H1 (cell line): ENCODE measurements around the gene RPLP2. TPM values are rescaled to one million over a fixed set of nuclear protein-coding genes. Genes with fewer than 3 reads are reported as not detected.

Experiments used
- CTCF ChIA-PET: fragments of 300-600 bp; sonication (Branson Sonifier 250); formaldehyde crosslinking; loops from one replicate; lab custom pipeline; 2021; ENCODE audit not compliant: partially characterized antibody; lab: Charles Lee
- POLR2A ChIA-PET: fragments of 300-600 bp; sonication (Branson Sonifier 250); formaldehyde crosslinking; loops from one replicate; lab custom pipeline; 2021; ENCODE audit warnings: inconsistent platforms; ENCODE audit not compliant: partially characterized antibody; lab: Charles Lee
- DNase-seq, 2 experiments: peaks; one replicate each; pipeline versions ENCODE4 v3.0.0 to v3.0.0-alpha.2; 2010 to 2022; ENCODE audit warnings: low spot score in 2 of 2, low read depth in 1 of 2, mixed read lengths in 1 of 2
- FAIRE-seq: peaks from 2 replicates; lab custom pipeline; 2011; peaks lifted over from hg19 to GRCh38; lab: Jason Lieb, UNC
- H2AFZ ChIP-seq: 2 replicates; pipeline ENCODE4 v1.8.1; 2012; ENCODE audit warnings: low read length, inconsistent platforms
- H2AK5ac ChIP-seq: 2 replicates; pipeline ENCODE4 v1.6.1; 2013; ENCODE audit warnings: low read depth, low read length
- H2BK120ac ChIP-seq: replicated peaks from 2 replicates; pipeline ENCODE3; 2013; ENCODE audit warnings: low read depth, low read length, inconsistent platforms
- H2BK12ac ChIP-seq: 2 replicates; pipeline ENCODE4 v1.6.1; 2013; ENCODE audit warnings: low read depth, low read length
- H2BK15ac ChIP-seq: 2 replicates; pipeline ENCODE4 v1.6.1; 2013; ENCODE audit warnings: low read length
- H2BK20ac ChIP-seq: 2 replicates; pipeline ENCODE4 v1.6.1; 2013; ENCODE audit warnings: low read length
- H2BK5ac ChIP-seq: 2 replicates; pipeline ENCODE4 v1.6.1; 2013; ENCODE audit warnings: low read depth, low read length
- H3K14ac ChIP-seq: 2 replicates; pipeline ENCODE4 v1.6.1; 2013; ENCODE audit warnings: inconsistent platforms; ENCODE audit not compliant: insufficient read length
- H3K18ac ChIP-seq: 2 replicates; pipeline ENCODE4 v1.6.1; 2013; ENCODE audit warnings: low read length; ENCODE audit errors: extremely low read depth
- H3K23ac ChIP-seq: 2 replicates; pipeline ENCODE4 v1.6.1; 2013; ENCODE audit warnings: inconsistent platforms; ENCODE audit not compliant: insufficient read length
- H3K23me2 ChIP-seq: 2 replicates; pipeline ENCODE4 v1.6.1; 2013; ENCODE audit warnings: low read depth, low read length
- H3K27ac ChIP-seq: 2 replicates; pipeline ENCODE4 v1.6.1; 2011; ENCODE audit warnings: low read depth, low read length, inconsistent platforms
- H3K27me3 ChIP-seq, 4 experiments: replicated peaks in 1 of 4; 1 replicate in 1 of 4; 2 replicates in 3 of 4; pipeline versions ENCODE4 v1.6.1 to v1.8.1; 2011 to 2013; ENCODE audit warnings: low read length in 3 of 4, mild to moderate bottlenecking in 3 of 4, inconsistent platforms in 2 of 4, mixed read lengths in 2 of 4, moderate library complexity in 1 of 4; ENCODE audit not compliant: control insufficient read depth in 3 of 4, insufficient read depth in 3 of 4; ENCODE audit errors: extremely low read depth in 1 of 4
- H3K36me3 ChIP-seq, 4 experiments: 2 replicates each; pipeline versions ENCODE4 v1.6.1 to v1.8.1; 2011 to 2013; ENCODE audit warnings: mild to moderate bottlenecking in 4 of 4, low read length in 3 of 4, moderate library complexity in 2 of 4, control low read depth in 1 of 4, inconsistent platforms in 1 of 4; ENCODE audit not compliant: insufficient read depth in 4 of 4, control insufficient read depth in 2 of 4
- H3K4ac ChIP-seq: replicated peaks from 2 replicates; pipeline ENCODE3; 2013; ENCODE audit warnings: low read length, low read depth, mixed read lengths, inconsistent platforms; ENCODE audit not compliant: insufficient read length
- H3K4me1 ChIP-seq, 4 experiments: replicated peaks in 1 of 4; 1 replicate in 1 of 4; 2 replicates in 3 of 4; pipeline versions ENCODE4 v1.6.1 to v1.8.1; 2011 to 2013; ENCODE audit warnings: low read length in 3 of 4, inconsistent platforms in 2 of 4, mixed read lengths in 1 of 4; ENCODE audit not compliant: insufficient read depth in 4 of 4, control insufficient read depth in 3 of 4
- H3K4me2 ChIP-seq, 2 experiments: 2 replicates each; pipeline versions ENCODE4 v1.6.1 to v1.8.1; 2011 to 2013; ENCODE audit warnings: low read depth in 2 of 2, low read length in 2 of 2, control low read depth in 1 of 2, inconsistent platforms in 1 of 2, mild to moderate bottlenecking in 1 of 2; ENCODE audit not compliant: insufficient read depth in 1 of 2
- H3K4me3 ChIP-seq, 4 experiments: fragments of 200-600, 300-600 bp in 1 of 4; sonication (generic), shearing (Covaris generic), sonication (Bioruptor Twin) in 1 of 4; 2 replicates each; pipeline versions ENCODE4 v1.5.1 to v1.8.1; 2011 to 2016; ENCODE audit warnings: low read length in 4 of 4, low read depth in 3 of 4, control low read depth in 2 of 4, inconsistent platforms in 2 of 4, mild to moderate bottlenecking in 2 of 4, mixed read lengths in 1 of 4, moderate library complexity in 1 of 4; ENCODE audit not compliant: insufficient read depth in 2 of 4; ENCODE audit errors: extremely low read depth in 1 of 4
- H3K56ac ChIP-seq: replicated peaks from 2 replicates; pipeline ENCODE3; 2013; ENCODE audit warnings: low read depth, mild to moderate bottlenecking, mixed read lengths, low read length, inconsistent platforms; ENCODE audit not compliant: insufficient read length
- H3K79me1 ChIP-seq: 2 replicates; pipeline ENCODE4 v1.6.1; 2013; ENCODE audit warnings: low read depth, low read length, control low read depth
- H3K79me2 ChIP-seq, 2 experiments: 2 replicates each; pipeline versions ENCODE4 v1.6.1 to v1.8.1; 2012 to 2013; ENCODE audit warnings: low read length in 2 of 2, mild to moderate bottlenecking in 2 of 2, inconsistent platforms in 1 of 2; ENCODE audit not compliant: insufficient read depth in 2 of 2, control insufficient read depth in 1 of 2
- H3K9ac ChIP-seq, 4 experiments: replicated peaks in 1 of 4; 1 replicate in 1 of 4; 2 replicates in 3 of 4; pipeline versions ENCODE4 v1.6.1 to v1.8.1; 2011 to 2013; ENCODE audit warnings: low read depth in 3 of 4, low read length in 3 of 4, control low read depth in 2 of 4, mild to moderate bottlenecking in 2 of 4, moderate library complexity in 2 of 4, inconsistent platforms in 1 of 4; ENCODE audit errors: extremely low read depth in 1 of 4
- H3K9me3 ChIP-seq, 2 experiments: 2 replicates each; pipeline versions ENCODE4 v1.6.1 to v1.8.1; 2012 to 2013; ENCODE audit warnings: mild to moderate bottlenecking in 2 of 2, moderate library complexity in 2 of 2, control low read depth in 1 of 2, inconsistent platforms in 1 of 2, low read depth in 1 of 2, low read length in 1 of 2, mixed read lengths in 1 of 2; ENCODE audit not compliant: insufficient read depth in 2 of 2
- H4K20me1 ChIP-seq, 2 experiments: replicated peaks in 1 of 2; 2 replicates each; pipeline versions ENCODE3 to v1.8.1; 2011 to 2013; ENCODE audit warnings: inconsistent platforms in 2 of 2, low read length in 2 of 2, mild to moderate bottlenecking in 1 of 2; ENCODE audit not compliant: insufficient read depth in 2 of 2, control insufficient read depth in 1 of 2
- H4K5ac ChIP-seq: 2 replicates; pipeline ENCODE4 v1.6.1; 2013; ENCODE audit warnings: low read length, low read depth, mixed read lengths, inconsistent platforms; ENCODE audit not compliant: insufficient read length
- H4K8ac ChIP-seq: 2 replicates; pipeline ENCODE4 v1.8.0; 2013; ENCODE audit warnings: mild to moderate bottlenecking, moderate library complexity, low read length, inconsistent platforms; ENCODE audit not compliant: insufficient read depth; ENCODE audit errors: extremely low read depth
- H4K91ac ChIP-seq: replicated peaks from 2 replicates; pipeline ENCODE3; 2013; ENCODE audit warnings: low read length, mixed read lengths, inconsistent platforms; ENCODE audit not compliant: insufficient read length
- CBX5 ChIP-seq: fragments of 300-800, 300-1000 bp; sonication (generic); IDR thresholded peaks from 2 replicates; pipeline ENCODE4 v1.7.1; 2016; ENCODE audit warnings: antibody characterized with exemption, low read length, low read depth
- CBX8 ChIP-seq: fragments of 300-800, 300-1000 bp; sonication (generic); IDR thresholded peaks from 2 replicates; pipeline ENCODE4 v1.7.1; 2016; ENCODE audit warnings: low read depth, low read length, borderline replicate concordance
- CTBP2 ChIP-seq: IDR thresholded peaks from 2 replicates; pipeline ENCODE4 v1.7.0; 2011; ENCODE audit warnings: borderline replicate concordance, mild to moderate bottlenecking, moderate library complexity, mixed read lengths, low read length; ENCODE audit not compliant: insufficient read depth, insufficient read length
- E2F6 ChIP-seq: IDR thresholded peaks from 2 replicates; pipeline ENCODE4 v1.6.1; 2012; ENCODE audit warnings: inconsistent platforms
- JUND ChIP-seq: IDR thresholded peaks from 2 replicates; pipeline ENCODE4 v1.6.1; 2011; ENCODE audit warnings: mild to moderate bottlenecking, improper control_type of control experiment, low read length
- KDM5A ChIP-seq: fragments of 200-600 bp; IDR thresholded peaks from 2 replicates; pipeline ENCODE4 v1.7.1; 2012; ENCODE audit warnings: mild to moderate bottlenecking, low read length, inconsistent platforms, mixed read lengths
- RFX5 ChIP-seq: IDR thresholded peaks from 2 replicates; pipeline ENCODE4 v1.6.1; 2011; ENCODE audit warnings: low read depth, low read length, improper control_type of control experiment, borderline replicate concordance
- RXRA ChIP-seq: IDR thresholded peaks from 2 replicates; pipeline ENCODE4 v1.6.1; 2011; ENCODE audit warnings: low read depth, mild to moderate bottlenecking, low read length, moderate library complexity; ENCODE audit not compliant: insufficient read depth
- SAP30 ChIP-seq: fragments of 300-600 bp; sonication (generic); IDR thresholded peaks from 2 replicates; pipeline ENCODE4 v1.7.1; 2012; ENCODE audit warnings: low read length, moderate library complexity, mild to moderate bottlenecking, inconsistent platforms; ENCODE audit not compliant: insufficient read depth, insufficient replicate concordance
- USF2 ChIP-seq: IDR thresholded peaks from 2 replicates; pipeline ENCODE4 v1.6.1; 2011; ENCODE audit warnings: low read length, improper control_type of control experiment
- WGBS, 2 experiments: shearing (Covaris generic) in 1 of 2; methylation state at CpG; one replicate each; pipeline versions ENCODE4 v1.1.6 to v1.1.7; 2013 to 2015; ENCODE audit warnings: low lambda C conversion rate in 2 of 2, mixed read lengths in 2 of 2, inconsistent platforms in 1 of 2, low coverage in 1 of 2, missing lambda C conversion rate in 1 of 2; ENCODE audit not compliant: insufficient replicate concordance in 2 of 2, insufficient coverage in 1 of 2, insufficient read length in 1 of 2; ENCODE audit errors: extremely low coverage in 1 of 2, missing lambda C conversion rate in 1 of 2; 5-methylcytosine and 5-hydroxymethylcytosine counted together
- polyA plus RNA-seq, 7 experiments: library from polyadenylated mRNA; depleted of rRNA in 3 of 7; stranded (reverse) in 5 of 7; unstranded in 2 of 7; fragments of >200 nt in 5 of 7; fragments of 200-250 nt in 2 of 7; gene quantifications; 1 replicate in 5 of 7; 2 replicates in 1 of 7; 4 replicates in 1 of 7; pipeline versions ENCODE4 v1.2.1 to v1.2.3, GENCODE V29; 2011 to 2013; ENCODE audit warnings: missing spikeins in 2 of 7, mixed read lengths in 2 of 7
- total RNA-seq: library from RNA; stranded (reverse); fragmentation: NEBNext Ultra II Directional; extraction: Animal tissue kit (Norgen Biotek cat#: 25700); gene quantifications from 2 replicates; pipeline ENCODE4 v1.2.1, GENCODE V29; 2021

RPLP2 gene
- total and polyA plus RNA-seq, 2 of the 8 experiments (the other 6 are each of a cell fraction or from before 2014, with no cell fraction given), result 1,789 to 2,106 TPM

- WGBS, 2 experiments, result 93% methylated on average over 11 of the region's 11 CpGs; no CpG with 5 or more reads in 1 of the 2 experiments
- no peak overlapping the region for H3K4me2 ChIP-seq
- TF ChIP-seq RXRA (no peak), JUND (no peak), CTBP2 (no peak), USF2 (no peak), CBX5 (no peak), RFX5 (no peak), CBX8 (no peak), KDM5A (no peak), SAP30 (no peak), E2F6 (no peak)
Observed at GRCh38 chr11:846496-847098, 36.8 kb downstream of the RPLP2 start.

More at GRCh38 chr11:846496-847098, 36.8 kb downstream of the RPLP2 start:
- Histone ChIP-seq H3K9me3 (no peaks in the 10 kb centered on the region), H2BK15ac (peak overlapping the region; percentile 100), H3K14ac (no peak overlapping the region), H3K56ac (no peak overlapping the region), H3K79me1 (no peaks in the 10 kb centered on the region), H3K36me3 (no peaks in the 10 kb centered on the region), H4K91ac (no peak overlapping the region), H2AK5ac (peak overlapping the region; percentile 40; the same call in 1 of the 2 replicates), H3K27me3 (peaks cover 0 to 2% (median 0%) of the 10 kb centered on the region in 4 experiments; a peak in 4 of 7 replicates), H3K27ac (no peak overlapping the region), H3K23ac (no peak overlapping the region), H3K23me2 (peaks cover 32% of the 10 kb centered on the region; the same call in 1 of the 2 replicates), H4K8ac (no peak overlapping the region), H3K4me1 (peaks cover 0 to 44% (median 29%) of the 10 kb centered on the region in 4 experiments; a peak in 6 of 7 replicates), H2BK5ac (peak overlapping the region; percentile 73; the same call in 1 of the 2 replicates), H3K4me3 (no peak overlapping the region), H4K20me1 (peaks cover 10 to 20% of the 10 kb centered on the region in 2 experiments), H4K5ac (no peak overlapping the region), H2BK12ac (peak overlapping the region; percentile 9; the same call in 1 of the 2 replicates), H3K79me2 (peaks cover 0 to 17% of the 10 kb centered on the region in 2 experiments; a peak in 1 of 4 replicates), H2BK120ac (no peak overlapping the region), H3K9ac (no peak overlapping the region), H2AFZ (no peak overlapping the region), H3K18ac (no peak overlapping the region), H2BK20ac (no peak overlapping the region; the same call in 1 of the 2 replicates), H3K4ac (no peak overlapping the region)
- ChIA-PET POLR2A (interaction anchor here (0.6 to 40.4 kb wide), 6 partner anchors 11 to 173 kb away, joined by 3 to 1917 read pairs (median 3); partner anchors contain the start of genes CD151, CEND1, CHID1 and CRACR2B), CTCF (interaction anchor here (0.5 to 6.7 kb wide), 18 partner anchors 9 to 204 kb away, joined by 3 to 74 read pairs (median 4); partner anchors contain the start of gene PIDD1)
- no peak for FAIRE-seq
- no peak for DNase-seq
